Neural cell (in vitro differentiated cells): ENCODE results near the gene FUT1. TPM values are rescaled to one million over a fixed set of nuclear protein-coding genes. Genes with fewer than 3 reads are reported as not detected.

ENCODE experiments used
- H2AFZ ChIP-seq: fragments of 200-600, 300-800 bp; sonication (generic), shearing (Covaris generic); 2 replicates; pipeline ENCODE4 v1.6.0; 2014; ENCODE audit warnings: low read depth, mild to moderate bottlenecking, antibody characterized with exemption, low read length, moderate library complexity
- H3F3A ChIP-seq: fragments of 200-600 bp; shearing (Covaris generic); 2 replicates; pipeline ENCODE4 v1.6.1; 2016; ENCODE audit warnings: mild to moderate bottlenecking, moderate library complexity, mixed read lengths, antibody characterized with exemption, low read length; ENCODE audit not compliant: insufficient read depth, poor library complexity, severe bottlenecking
- H3K27ac ChIP-seq: fragments of 200-600, 300-800 bp; sonication (generic), shearing (Covaris generic); 2 replicates; pipeline ENCODE4 v1.5.1; 2014; ENCODE audit warnings: mild to moderate bottlenecking, low read length, moderate library complexity
- H3K27me3 ChIP-seq: fragments of 300-800, 200-600 bp; sonication (generic), shearing (Covaris generic); 2 replicates; pipeline ENCODE4 v1.6.0; 2014; ENCODE audit warnings: mild to moderate bottlenecking, low read depth, low read length, moderate library complexity; ENCODE audit not compliant: insufficient read depth
- H3K36me3 ChIP-seq: fragments of 300-800, 200-600 bp; sonication (generic), shearing (Covaris generic); 2 replicates; pipeline ENCODE4 v1.5.1; 2014; ENCODE audit warnings: mild to moderate bottlenecking, antibody characterized with exemption, low read length, moderate library complexity; ENCODE audit not compliant: insufficient read depth
- H3K4me2 ChIP-seq: fragments of 300-800, 200-600 bp; sonication (generic), shearing (Covaris generic); 2 replicates; pipeline ENCODE4 v1.6.0; 2014; ENCODE audit warnings: mild to moderate bottlenecking, low read length
- H3K4me3 ChIP-seq: fragments of 300-800, 200-600 bp; sonication (generic), shearing (Covaris generic); 2 replicates; pipeline ENCODE4 v1.5.1; 2014; ENCODE audit warnings: mild to moderate bottlenecking, low read length, moderate library complexity
- H3K79me2 ChIP-seq: fragments of 200-600 bp; shearing (Covaris generic); replicated peaks from 2 replicates; pipeline ENCODE4 v1.6.0; 2014; ENCODE audit warnings: mild to moderate bottlenecking, low read length, moderate library complexity; ENCODE audit not compliant: insufficient read depth
- H3K9ac ChIP-seq: fragments of 300-800, 200-600 bp; sonication (generic), shearing (Covaris generic); 2 replicates; pipeline ENCODE4 v1.6.1; 2016; ENCODE audit warnings: mild to moderate bottlenecking, low read length, mixed read lengths
- H3K9me2 ChIP-seq: fragments of 200-600 bp; shearing (Covaris generic); 2 replicates; pipeline ENCODE4 v1.6.1; 2016; ENCODE audit warnings: mild to moderate bottlenecking, low read length, mixed read lengths; ENCODE audit not compliant: insufficient read depth
- H3K9me3 ChIP-seq: fragments of 200-600, 300-800 bp; sonication (generic), shearing (Covaris generic); 2 replicates; pipeline ENCODE4 v1.6.1; 2016; ENCODE audit warnings: mild to moderate bottlenecking, mixed run types, low read length, moderate library complexity, mixed read lengths
- H4K20me1 ChIP-seq: fragments of 200-600 bp; shearing (Covaris generic); 2 replicates; pipeline ENCODE4 v1.6.1; 2016; ENCODE audit warnings: mild to moderate bottlenecking, mixed run types; ENCODE audit not compliant: insufficient read depth
- CTCF ChIP-seq: fragments of 450-650 bp; IDR thresholded peaks from 2 replicates; pipeline ENCODE4 v1.5.1; 2014; ENCODE audit warnings: antibody characterized with exemption, mild to moderate bottlenecking, moderate library complexity; ENCODE audit not compliant: poor library complexity, severe bottlenecking
- EP300 ChIP-seq: fragments of 450-650 bp; conservative IDR thresholded peaks from 2 replicates; pipeline ENCODE4 v1.6.1; 2014; ENCODE audit warnings: antibody characterized with exemption, mild to moderate bottlenecking, moderate library complexity; ENCODE audit not compliant: poor library complexity, severe bottlenecking
- EZH2 ChIP-seq: fragments of 200-600, 300-800 bp; shearing (Covaris generic), sonication (generic); IDR thresholded peaks from 2 replicates; pipeline ENCODE4 v1.6.1; 2014; ENCODE audit warnings: antibody characterized with exemption, low read length, borderline replicate concordance, mild to moderate bottlenecking; ENCODE audit not compliant: insufficient read depth, poor library complexity, severe bottlenecking
- MXI1 ChIP-seq: fragments of 450-650 bp; conservative IDR thresholded peaks from 2 replicates; pipeline ENCODE4 v1.6.1; 2014; ENCODE audit warnings: antibody characterized with exemption, mild to moderate bottlenecking; ENCODE audit not compliant: poor library complexity, severe bottlenecking
- POLR2AphosphoS5 ChIP-seq: IDR thresholded peaks from 2 replicates; pipeline ENCODE4 v1.6.1; 2012
- RAD21 ChIP-seq: fragments of 450-650 bp; conservative IDR thresholded peaks from 2 replicates; pipeline ENCODE4 v1.6.1; 2014; ENCODE audit warnings: antibody characterized with exemption, mild to moderate bottlenecking, moderate library complexity
- REST ChIP-seq: IDR thresholded peaks from 2 replicates; pipeline ENCODE4 v1.6.1; 2012; ENCODE audit warnings: borderline replicate concordance
- SMC3 ChIP-seq: fragments of 450-650 bp; conservative IDR thresholded peaks from 2 replicates; pipeline ENCODE4 v1.6.1; 2014; ENCODE audit warnings: antibody characterized with exemption, mild to moderate bottlenecking, moderate library complexity; ENCODE audit not compliant: poor library complexity
- TAF1 ChIP-seq: IDR thresholded peaks from 2 replicates; pipeline ENCODE4 v1.6.1; 2012; ENCODE audit warnings: low read depth
- polyA plus RNA-seq: library from polyadenylated mRNA; depleted of rRNA; stranded (reverse); fragments of >200 nt; gene quantifications from 2 replicates; pipeline ENCODE4 v1.2.3, GENCODE V29; 2014

FUT1 gene
- polyA plus RNA-seq, 1 donor from 2014 or later, result 0.15 TPM

GRCh38 chr19:48779636-48780035 is 27.2 kb upstream of the FUT1 start:
- Histone ChIP-seq H4K20me1 (no peaks in the 10 kb centered on the region), H2AFZ (no peak overlapping the region), H3K9ac (no peak overlapping the region), H3K9me2 (no peaks in the 10 kb centered on the region), H3K4me3 (no peak overlapping the region), H3K9me3 (no peaks in the 10 kb centered on the region), H3F3A (no peaks in the 10 kb centered on the region), H3K79me2 (no peaks in the 10 kb centered on the region), H3K36me3 (no peaks in the 10 kb centered on the region), H3K27ac (no peak overlapping the region), H3K27me3 (no peaks in the 10 kb centered on the region), H3K4me2 (no peak overlapping the region)
- no peak for TF ChIP-seq POLR2AphosphoS5
- no peak for TF ChIP-seq CTCF
- TF ChIP-seq MXI1, result no peak
- TF ChIP-seq EZH2, result no peak
- TF ChIP-seq TAF1, result no peak
- TF ChIP-seq EP300, result no peak
- no peak for TF ChIP-seq REST
- TF ChIP-seq RAD21, result no peak

- no peaks in the 10 kb centered on the region for H3K79me2 ChIP-seq
- no peak overlapping the region for H3K4me3 ChIP-seq
- no peak overlapping the region for H2AFZ ChIP-seq
- no peaks in the 10 kb centered on the region for H3K36me3 ChIP-seq
- no peak overlapping the region for H3K27ac ChIP-seq
- no peak overlapping the region for H3K9ac ChIP-seq
- no peaks in the 10 kb centered on the region for H3K27me3 ChIP-seq
- no peaks in the 10 kb centered on the region for H3K9me3 ChIP-seq
- no peak for TF ChIP-seq RAD21
- no peak for TF ChIP-seq POLR2AphosphoS5
- no peak for TF ChIP-seq EZH2
- TF ChIP-seq REST, result no peak
- TF ChIP-seq CTCF, result no peak
- TF ChIP-seq EP300, result no peak
- no peak for TF ChIP-seq SMC3
- no peak for TF ChIP-seq MXI1
- no peak for TF ChIP-seq TAF1
- H3F3A ChIP-seq, result no peaks in the 10 kb centered on the region
- no peaks in the 10 kb centered on the region for H3K9me2 ChIP-seq
- H3K4me2 ChIP-seq, result no peak overlapping the region
- H4K20me1 ChIP-seq, result no peaks in the 10 kb centered on the region
Measured at GRCh38 chr19:48777720-48778119, 25.3 kb upstream of the FUT1 start.
